ENCODE results near the gene IFNAR1.

- TF ChIP-seq CTCF (IDR thresholded peaks at IDR 0.05): peak in 1 of 5 experiments; percentile 15
- TF ChIP-seq POLR2AphosphoS5 (IDR thresholded peaks at IDR 0.05): no peak
These were observed 25.5 kb upstream of the IFNAR1 start for GRCh38 chr21:33299181-33299752.

Measured in transverse colon (tissue), 4 donors.